Calu3 (cell line): ENCODE measurements around the gene FAM124A. TPM values are rescaled to one million over a fixed set of nuclear protein-coding genes. Genes with fewer than 3 reads are reported as not detected.

Source experiments
- BruUV-seq: library from RNA; stranded (reverse); fragments of 400-500 nt; replicated peaks from 2 replicates; lab custom pipeline; 2021; lab: Mats Ljungman, UMichigan
- CTCF ChIA-PET: fragments of 300-600 bp; sonication (Branson Sonifier 250); formaldehyde crosslinking; loops from one replicate; lab custom pipeline; 2022; ENCODE audit warnings: antibody characterized with exemption; lab: Charles Lee
- DNase-seq: peaks from one replicate; pipeline ENCODE4 v3.0.0; 2022
- H3K27ac Mint-ChIP-seq: one replicate; pipeline ENCODE4 v1.8.0; 2022; ENCODE audit warnings: mixed read lengths; ENCODE audit not compliant: unreplicated experiment
- H3K27me3 Mint-ChIP-seq: one replicate; pipeline ENCODE4 v1.8.0; 2022; ENCODE audit warnings: mixed read lengths; ENCODE audit not compliant: unreplicated experiment
- H3K36me3 Mint-ChIP-seq: one replicate; pipeline ENCODE4 v1.8.0; 2022; ENCODE audit warnings: mild to moderate bottlenecking, moderate library complexity, mixed read lengths; ENCODE audit not compliant: insufficient read depth, unreplicated experiment
- H3K4me1 Mint-ChIP-seq: one replicate; pipeline ENCODE4 v1.8.0; 2022; ENCODE audit warnings: mild to moderate bottlenecking, low read depth, mixed read lengths; ENCODE audit not compliant: unreplicated experiment
- H3K4me3 Mint-ChIP-seq: one replicate; pipeline ENCODE4 v1.8.0; 2022; ENCODE audit warnings: mild to moderate bottlenecking, low read depth, moderate library complexity, mixed read lengths; ENCODE audit not compliant: unreplicated experiment
- H3K9me3 Mint-ChIP-seq: one replicate; pipeline ENCODE4 v1.8.0; 2022; ENCODE audit warnings: low read depth, mixed read lengths; ENCODE audit not compliant: unreplicated experiment
- intact Hi-C: fragments of 100-400 bp; cut with micrococcal nuclease; formaldehyde crosslinking; loops from one replicate; pipeline ENCODE4 v1.10.0; 2022; ENCODE audit not compliant: unreplicated experiment
- total RNA-seq: library from RNA; stranded (reverse); gene quantifications from 2 replicates; pipeline ENCODE4 v1.2.3, GENCODE V29; 2022
- TF ChIP-seq, protein P1 (sequence below): fragments of 200-600 bp; IDR thresholded peaks from one replicate; pipeline ENCODE4 v1.8.0; 2022; ENCODE audit warnings: antibody characterized with exemption; ENCODE audit not compliant: unreplicated experiment

The FAM124A gene
- total RNA-seq, 1 experiment from 2014 or later: 0.12 TPM

GRCh38 chr13:51258612-51259548 is 36.7 kb downstream of the FAM124A start:
- Mint-ChIP-seq H3K4me3 (no peak overlapping the region), H3K9me3 (no peaks in the 10 kb centered on the region), H3K36me3 (no peaks in the 10 kb centered on the region), H3K27ac (no peak overlapping the region), H3K27me3 (no peaks in the 10 kb centered on the region), H3K4me1 (no peaks in the 10 kb centered on the region)
- BruUV-seq: no TSS peak
- intact Hi-C loops: no loop called here
- TF ChIP-seq, protein P1, sequence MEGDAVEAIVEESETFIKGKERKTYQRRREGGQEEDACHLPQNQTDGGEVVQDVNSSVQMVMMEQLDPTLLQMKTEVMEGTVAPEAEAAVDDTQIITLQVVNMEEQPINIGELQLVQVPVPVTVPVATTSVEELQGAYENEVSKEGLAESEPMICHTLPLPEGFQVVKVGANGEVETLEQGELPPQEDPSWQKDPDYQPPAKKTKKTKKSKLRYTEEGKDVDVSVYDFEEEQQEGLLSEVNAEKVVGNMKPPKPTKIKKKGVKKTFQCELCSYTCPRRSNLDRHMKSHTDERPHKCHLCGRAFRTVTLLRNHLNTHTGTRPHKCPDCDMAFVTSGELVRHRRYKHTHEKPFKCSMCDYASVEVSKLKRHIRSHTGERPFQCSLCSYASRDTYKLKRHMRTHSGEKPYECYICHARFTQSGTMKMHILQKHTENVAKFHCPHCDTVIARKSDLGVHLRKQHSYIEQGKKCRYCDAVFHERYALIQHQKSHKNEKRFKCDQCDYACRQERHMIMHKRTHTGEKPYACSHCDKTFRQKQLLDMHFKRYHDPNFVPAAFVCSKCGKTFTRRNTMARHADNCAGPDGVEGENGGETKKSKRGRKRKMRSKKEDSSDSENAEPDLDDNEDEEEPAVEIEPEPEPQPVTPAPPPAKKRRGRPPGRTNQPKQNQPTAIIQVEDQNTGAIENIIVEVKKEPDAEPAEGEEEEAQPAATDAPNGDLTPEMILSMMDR: no peak
- DNase-seq: no peak
- CTCF ChIA-PET: no interaction called here

DNA sequence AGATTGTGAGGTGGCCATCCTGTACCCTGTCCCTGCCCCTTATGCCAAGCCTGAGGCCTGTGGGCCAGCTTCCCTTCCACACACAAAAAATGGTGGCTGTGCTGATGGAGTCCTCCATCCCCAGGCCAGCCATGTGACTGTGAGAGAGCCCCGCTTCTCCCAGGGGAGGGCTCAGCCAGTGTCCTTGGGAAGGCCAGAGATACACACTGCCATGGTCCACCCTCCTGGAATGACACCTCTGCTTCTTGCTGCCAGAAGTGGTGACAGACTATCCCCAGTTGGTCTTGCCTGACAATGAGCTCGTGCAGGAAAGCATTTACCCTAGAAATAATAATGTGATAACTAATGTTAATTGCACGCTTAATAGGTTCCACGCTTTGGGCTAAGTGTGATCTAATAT is 38.0 kb downstream of the FAM124A start:
- no peaks in the 10 kb centered on the region for H3K4me1 Mint-ChIP-seq
- no TSS peak for BruUV-seq
- H3K4me3 Mint-ChIP-seq: no peak overlapping the region

DNA sequence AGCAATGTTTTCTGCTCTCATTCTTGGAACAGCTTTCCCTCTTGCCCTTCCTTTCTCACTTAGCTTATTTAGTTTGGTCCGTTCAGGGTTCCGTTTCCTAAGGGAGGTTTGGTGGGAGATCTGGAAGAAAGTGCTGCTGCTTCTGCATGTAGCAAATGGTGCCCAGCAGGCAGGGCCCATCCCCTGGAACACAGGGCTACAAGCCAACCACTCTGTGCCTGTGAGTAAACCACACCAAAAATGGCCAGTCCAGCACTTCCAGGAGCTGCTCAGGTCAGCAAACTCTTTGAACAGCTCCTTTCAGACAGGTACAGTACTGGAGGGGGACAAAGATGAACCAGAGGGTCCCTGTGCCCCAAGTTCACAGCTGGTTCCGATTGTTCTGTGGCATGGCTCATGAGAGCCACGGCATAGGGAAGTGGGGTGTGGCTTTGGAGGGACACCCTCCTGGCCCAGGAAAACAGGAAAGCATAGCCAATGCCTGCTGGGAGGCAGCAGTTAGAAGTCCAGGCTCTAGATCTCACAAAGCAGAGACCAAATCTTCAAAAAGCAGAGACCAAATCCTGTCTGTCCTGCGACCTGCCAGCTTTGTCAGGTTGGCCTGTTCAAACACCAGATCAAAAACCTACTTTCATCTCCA is 39.5 kb downstream of the FAM124A start:
- no peak for DNase-seq
- intact Hi-C loops: no loop called here
- no peaks in the 10 kb centered on the region for H3K36me3 Mint-ChIP-seq
- CTCF ChIA-PET: no interaction called here
- H3K4me3 Mint-ChIP-seq: no peak overlapping the region
- TF ChIP-seq, protein P1: no peak
- no peaks in the 10 kb centered on the region for H3K9me3 Mint-ChIP-seq
- no TSS peak for BruUV-seq
- H3K4me1 Mint-ChIP-seq: no peaks in the 10 kb centered on the region
- H3K27me3 Mint-ChIP-seq: no peaks in the 10 kb centered on the region
- H3K27ac Mint-ChIP-seq: no peak overlapping the region

More for the DNA sequence above, 38.0 kb downstream of the FAM124A start:
- no peaks in the 10 kb centered on the region for H3K27me3 Mint-ChIP-seq
- TF ChIP-seq, protein P1: no peak
- intact Hi-C loops: no loop called here
- no peak overlapping the region for H3K27ac Mint-ChIP-seq
- CTCF ChIA-PET: no interaction called here
- DNase-seq: no peak
- no peaks in the 10 kb centered on the region for H3K9me3 Mint-ChIP-seq
- H3K36me3 Mint-ChIP-seq: no peaks in the 10 kb centered on the region

DNA sequence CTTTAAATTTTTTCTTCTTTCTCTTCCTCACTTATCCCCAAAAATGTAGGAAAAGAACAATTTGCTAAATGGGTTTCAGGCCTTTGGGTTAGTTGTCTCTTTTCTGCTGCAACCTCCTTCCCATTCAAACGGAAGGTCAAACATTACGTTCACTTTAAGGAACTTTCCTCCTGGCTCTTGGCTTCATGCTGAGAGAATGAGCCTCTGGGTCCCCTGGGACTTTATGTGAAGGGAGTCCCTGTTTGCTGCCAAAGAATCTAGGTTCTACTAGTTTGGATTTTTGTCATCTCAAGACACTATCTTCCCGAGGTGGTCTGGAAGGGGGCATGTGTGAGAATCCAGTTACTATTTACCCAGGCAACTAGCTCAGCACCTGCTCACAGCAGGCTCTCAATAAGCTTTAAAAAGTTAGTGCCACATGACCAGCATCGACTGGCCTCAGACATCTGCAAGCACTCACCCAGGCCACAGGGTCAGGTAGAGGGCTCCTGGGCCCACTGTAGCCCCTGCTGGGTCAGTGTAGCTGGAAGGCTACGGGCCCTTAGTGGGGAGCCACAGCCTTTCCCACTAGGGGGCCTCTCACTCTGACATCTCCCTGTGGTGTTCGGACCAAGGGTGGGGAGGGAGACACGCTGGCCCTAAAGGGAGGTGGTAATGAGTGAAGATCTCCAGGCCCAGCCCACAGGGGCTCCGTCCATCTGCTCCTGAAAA is 40.5 kb downstream of the FAM124A start:
- BruUV-seq: no TSS peak
- intact Hi-C loops: no loop called here
- H3K27ac Mint-ChIP-seq: no peak overlapping the region
- H3K9me3 Mint-ChIP-seq: no peaks in the 10 kb centered on the region
- H3K27me3 Mint-ChIP-seq: no peaks in the 10 kb centered on the region
- H3K4me1 Mint-ChIP-seq: no peaks in the 10 kb centered on the region
- no peaks in the 10 kb centered on the region for H3K36me3 Mint-ChIP-seq
- DNase-seq: no peak
- no peak overlapping the region for H3K4me3 Mint-ChIP-seq
- TF ChIP-seq, protein P1: no peak
- CTCF ChIA-PET: no interaction called here
